IPS-15b (cell line): ENCODE results near the gene TEX52.

ENCODE experiments used
- H3K27me3 ChIP-seq: one replicate; pipeline ENCODE4 v1.6.1; 2013; ENCODE audit warnings: low read length; ENCODE audit not compliant: control insufficient read depth, insufficient read depth
- H3K36me3 ChIP-seq: one replicate; pipeline ENCODE4 v1.6.1; 2013; ENCODE audit warnings: low read length; ENCODE audit not compliant: control insufficient read depth, insufficient read depth
- H3K4me1 ChIP-seq: one replicate; pipeline ENCODE4 v1.6.1; 2013; ENCODE audit warnings: mild to moderate bottlenecking, low read length; ENCODE audit not compliant: control insufficient read depth, insufficient read depth
- H3K4me3 ChIP-seq: one replicate; pipeline ENCODE4 v1.5.1; 2013; ENCODE audit warnings: low read depth, low read length
- H3K9ac ChIP-seq: one replicate; pipeline ENCODE4 v1.6.1; 2013; ENCODE audit warnings: low read depth, mild to moderate bottlenecking, low read length
- H3K9me3 ChIP-seq: one replicate; pipeline ENCODE4 v1.6.1; 2013; ENCODE audit warnings: mild to moderate bottlenecking, low read length; ENCODE audit not compliant: control insufficient read depth, insufficient read depth

TEX52 gene

GRCh38 chr12:2825132-2825531 is 31.7 kb downstream of the TEX52 start:
- H3K27me3 ChIP-seq: no peaks in the 10 kb centered on the region
- peaks cover 51% of the 10 kb centered on the region for H3K36me3 ChIP-seq
- H3K9me3 ChIP-seq: no peaks in the 10 kb centered on the region
- no peak overlapping the region for H3K4me3 ChIP-seq
- peak overlapping the region; percentile 47 for H3K9ac ChIP-seq
- peaks cover 15% of the 10 kb centered on the region for H3K4me1 ChIP-seq

GRCh38 chr12:2824541-2824940 is 32.3 kb downstream of the TEX52 start:
- no peak overlapping the region for H3K4me3 ChIP-seq
- H3K4me1 ChIP-seq: peaks cover 16% of the 10 kb centered on the region
- no peak overlapping the region for H3K9ac ChIP-seq
- no peaks in the 10 kb centered on the region for H3K9me3 ChIP-seq
- no peaks in the 10 kb centered on the region for H3K27me3 ChIP-seq
- H3K36me3 ChIP-seq: peaks cover 49% of the 10 kb centered on the region

DNA sequence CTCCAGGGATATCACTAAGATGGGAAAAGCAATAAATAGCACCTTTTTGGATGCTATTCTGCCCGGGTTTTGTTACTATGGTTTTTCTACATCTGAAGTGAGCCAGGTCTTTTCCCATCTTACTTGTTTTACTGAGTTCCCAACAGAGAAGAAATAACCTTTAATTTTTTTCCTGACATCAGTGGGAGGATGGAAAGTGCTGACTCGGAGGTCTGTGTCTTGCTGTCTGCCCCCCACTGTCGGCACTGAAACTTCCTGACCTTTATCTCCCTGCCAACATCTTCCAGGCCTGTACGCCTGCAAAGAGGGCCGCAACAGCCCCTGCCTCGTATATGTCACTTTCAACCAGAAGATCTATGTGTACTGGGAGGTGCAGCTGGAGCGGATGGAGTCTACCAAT is 33.4 kb downstream of the TEX52 start:
- Histone ChIP-seq H3K27me3 (no peaks in the 10 kb centered on the region), H3K9ac (no peak overlapping the region), H3K9me3 (no peaks in the 10 kb centered on the region), H3K36me3 (peaks cover 49% of the 10 kb centered on the region), H3K4me3 (no peak overlapping the region), H3K4me1 (peaks cover 16% of the 10 kb centered on the region)

DNA sequence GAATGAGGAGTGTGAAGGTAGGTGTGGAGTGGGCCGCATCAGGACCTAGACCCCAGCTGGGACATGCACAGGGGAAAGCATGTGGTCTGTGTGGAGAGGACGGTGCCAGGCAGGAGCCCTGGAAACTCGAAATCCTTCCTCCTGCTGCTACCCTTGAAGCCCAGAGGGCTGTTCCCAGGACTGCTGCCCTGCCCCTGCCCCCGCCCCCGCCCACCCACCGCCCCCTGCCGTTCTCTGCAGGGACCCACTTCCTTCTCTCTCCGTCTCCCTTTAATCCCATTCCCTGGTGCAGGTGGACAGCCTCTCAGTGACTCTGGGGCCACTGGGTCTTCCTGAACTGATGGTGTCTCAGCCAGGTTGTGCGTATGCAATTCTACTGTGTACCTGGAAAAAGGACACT is 36.4 kb downstream of the TEX52 start:
- no peaks in the 10 kb centered on the region for H3K27me3 ChIP-seq
- no peak overlapping the region for H3K9ac ChIP-seq
- H3K9me3 ChIP-seq: no peaks in the 10 kb centered on the region
- peaks cover 9% of the 10 kb centered on the region for H3K4me1 ChIP-seq
- no peak overlapping the region for H3K4me3 ChIP-seq
- peaks cover 40% of the 10 kb centered on the region for H3K36me3 ChIP-seq

- H3K4me1 ChIP-seq: peaks cover 7% of the 10 kb centered on the region
- H3K36me3 ChIP-seq: peaks cover 39% of the 10 kb centered on the region
- no peak overlapping the region for H3K9ac ChIP-seq
- no peaks in the 10 kb centered on the region for H3K9me3 ChIP-seq
- H3K4me3 ChIP-seq: no peak overlapping the region
- H3K27me3 ChIP-seq: no peaks in the 10 kb centered on the region
Measured at GRCh38 chr12:2819810-2820209, 37.0 kb downstream of the TEX52 start.

DNA sequence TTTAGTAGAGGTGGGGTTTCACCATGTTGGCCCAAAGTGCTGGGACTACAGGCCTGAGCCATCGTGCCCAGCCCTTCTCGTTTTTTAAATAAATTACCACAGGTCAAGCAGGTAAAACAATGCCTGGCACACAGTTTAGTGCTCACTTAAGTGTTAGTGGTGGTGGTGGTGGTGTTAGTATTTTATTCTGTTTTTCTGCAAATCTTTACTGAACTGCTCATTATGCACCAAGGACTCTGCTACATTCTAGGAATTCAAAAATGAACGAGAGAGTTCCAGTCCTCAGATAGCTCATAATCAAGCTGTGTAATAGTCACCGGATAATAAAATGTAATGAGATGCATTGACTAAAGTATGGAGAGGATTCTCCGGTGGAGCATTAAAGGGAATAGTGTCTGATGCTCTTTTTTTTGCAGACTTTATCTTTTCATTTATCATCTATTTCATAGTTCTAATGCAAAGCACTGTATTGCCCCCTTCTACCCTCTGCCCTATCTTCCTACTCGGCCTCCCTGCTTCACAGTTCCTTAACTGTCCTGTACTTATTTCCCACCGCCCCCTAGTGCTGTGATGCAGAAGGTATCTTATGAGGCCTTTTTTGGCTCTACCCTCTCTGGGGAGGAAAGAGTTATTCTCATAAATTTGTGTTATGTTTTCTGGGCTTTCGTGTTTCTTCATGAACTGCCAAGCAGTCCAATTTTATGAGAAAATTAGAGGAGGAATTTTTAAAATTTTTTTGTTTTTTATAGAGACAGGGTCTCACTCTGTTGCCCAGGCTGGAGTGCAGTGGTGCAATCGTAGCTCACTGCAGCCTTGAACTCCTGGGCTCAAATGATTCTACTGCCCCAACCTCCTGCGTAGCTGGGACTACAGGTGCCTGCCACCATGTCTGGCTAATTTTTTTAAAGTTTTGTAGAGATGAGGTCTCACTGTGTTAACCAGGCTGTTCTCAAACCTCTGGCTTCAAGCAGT is 43.3 kb downstream of the TEX52 start:
- Histone ChIP-seq H3K9ac (peak overlapping the region; percentile 86), H3K4me3 (peak overlapping the region; percentile 82), H3K4me1 (no peaks in the 10 kb centered on the region), H3K9me3 (no peaks in the 10 kb centered on the region), H3K27me3 (no peaks in the 10 kb centered on the region), H3K36me3 (peaks cover 5% of the 10 kb centered on the region)

- peak within 1 kb of the TSS; percentile 82 for H3K4me3 ChIP-seq
- H3K9me3 ChIP-seq: no peaks in the 10 kb centered on the region
- H3K4me1 ChIP-seq: no peaks in the 10 kb centered on the region
- H3K9ac ChIP-seq: peak within 1 kb of the TSS; percentile 86
- no peaks in the 10 kb centered on the region for H3K36me3 ChIP-seq
- H3K27me3 ChIP-seq: no peaks in the 10 kb centered on the region
Measured at GRCh38 chr12:2812290-2813213, 44.3 kb downstream of the TEX52 start, which contains the start of gene ITFG2. Gene ITFG2 (plus strand): TSS chr12:2812668. CDS start chr12:2812761, 93 bp downstream.

GRCh38 chr12:2811801-2812200 is 45.0 kb downstream of the TEX52 start:
- Histone ChIP-seq H3K4me3 (peak overlapping the region; percentile 14), H3K27me3 (no peaks in the 10 kb centered on the region), H3K9ac (no peak overlapping the region), H3K4me1 (no peaks in the 10 kb centered on the region), H3K36me3 (peaks cover 3% of the 10 kb centered on the region), H3K9me3 (no peaks in the 10 kb centered on the region)

- Histone ChIP-seq H3K9me3 (no peaks in the 10 kb centered on the region), H3K36me3 (peaks cover 24% of the 10 kb centered on the region), H3K4me3 (no peak overlapping the region), H3K9ac (no peak overlapping the region), H3K27me3 (no peaks in the 10 kb centered on the region), H3K4me1 (no peaks in the 10 kb centered on the region)
Measured at GRCh38 chr12:2806700-2807099, 50.1 kb downstream of the TEX52 start.

DNA sequence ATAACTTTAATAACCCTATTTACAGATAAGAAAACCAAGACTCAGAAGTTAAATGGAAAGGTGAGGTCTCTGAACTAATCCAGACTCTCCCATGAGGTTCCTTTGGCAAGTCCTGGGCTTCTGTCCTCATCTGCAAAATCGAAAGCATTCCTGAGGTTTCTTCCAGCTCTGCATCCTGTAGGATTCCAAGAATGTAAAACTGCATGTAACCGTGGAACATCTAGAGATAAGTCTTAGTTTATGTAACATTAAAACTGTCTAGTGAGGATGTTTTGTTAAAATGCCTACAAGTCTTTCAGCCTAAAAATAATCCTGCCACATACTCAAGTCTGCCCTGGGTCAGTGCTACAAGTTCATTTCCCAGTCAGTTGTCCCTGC is 51.7 kb downstream of the TEX52 start:
- peaks cover 39% of the 10 kb centered on the region for H3K36me3 ChIP-seq

DNA sequence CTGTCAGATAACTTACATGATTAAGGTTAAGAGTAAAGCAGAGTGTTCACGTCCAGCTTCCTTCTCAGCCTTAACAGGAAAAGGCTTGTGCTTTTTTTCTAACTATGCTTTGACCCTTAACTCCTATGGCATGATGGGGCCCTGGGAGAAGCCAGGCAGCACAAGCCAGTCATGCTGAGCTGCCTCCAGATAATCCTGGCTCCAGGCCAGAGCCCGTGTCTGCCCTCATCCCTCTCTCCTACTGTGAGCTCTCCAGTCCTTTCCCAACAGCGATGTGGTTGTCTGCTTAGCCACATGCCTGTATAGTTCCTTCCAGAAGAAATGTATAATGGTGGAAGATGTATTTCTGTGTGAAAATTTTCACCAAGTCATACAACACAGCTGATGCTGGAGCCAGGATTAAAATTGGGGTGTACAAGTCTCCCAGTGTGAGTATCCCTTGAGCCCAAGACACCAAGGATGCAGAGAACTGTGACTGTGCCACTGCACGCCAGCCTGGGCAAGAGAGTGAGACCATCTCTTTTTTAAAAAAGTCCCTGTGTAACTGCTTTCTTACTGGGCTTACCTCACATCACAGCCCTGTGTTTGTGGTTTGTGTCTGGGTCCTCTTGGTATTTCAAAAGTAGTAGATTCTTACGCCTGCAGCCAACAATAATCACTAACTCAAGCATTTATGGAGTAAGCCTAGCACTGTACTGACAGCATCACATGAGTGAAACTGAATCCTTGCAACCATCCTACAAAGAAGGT is 52.3 kb downstream of the TEX52 start:
- Histone ChIP-seq H3K9me3 (no peaks in the 10 kb centered on the region), H3K9ac (no peak overlapping the region), H3K4me1 (no peaks in the 10 kb centered on the region), H3K36me3 (peaks cover 44% of the 10 kb centered on the region), H3K4me3 (no peak overlapping the region), H3K27me3 (no peaks in the 10 kb centered on the region)

More for the DNA sequence above, 51.7 kb downstream of the TEX52 start:
- Histone ChIP-seq H3K4me3 (no peak overlapping the region), H3K4me1 (no peaks in the 10 kb centered on the region), H3K9me3 (no peaks in the 10 kb centered on the region), H3K27me3 (no peaks in the 10 kb centered on the region), H3K9ac (no peak overlapping the region)
